Epidermal melanocyte (primary cell): ENCODE data around the gene ZC2HC1C.

ENCODE experiments used
- DNase-seq: peaks from one replicate; pipeline ENCODE4 v3.0.0; 2011; ENCODE audit warnings: low spot score; ENCODE audit not compliant: insufficient read length

The ZC2HC1C gene, protein sequence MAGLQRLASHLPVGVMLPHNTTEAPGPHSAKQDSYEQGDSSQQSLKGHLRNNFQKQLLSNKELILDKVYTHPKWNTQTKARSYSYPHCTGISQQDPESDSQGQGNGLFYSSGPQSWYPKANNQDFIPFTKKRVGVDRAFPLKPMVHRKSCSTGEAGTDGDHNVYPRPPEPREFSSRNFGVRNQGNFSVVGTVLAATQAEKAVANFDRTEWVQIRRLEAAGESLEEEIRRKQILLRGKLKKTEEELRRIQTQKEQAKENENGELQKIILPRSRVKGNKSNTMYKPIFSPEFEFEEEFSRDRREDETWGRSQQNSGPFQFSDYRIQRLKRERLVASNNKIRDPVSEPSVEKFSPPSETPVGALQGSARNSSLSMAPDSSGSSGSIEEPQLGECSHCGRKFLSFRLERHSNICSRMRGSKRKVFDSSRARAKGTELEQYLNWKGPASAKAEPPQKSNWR

DNA sequence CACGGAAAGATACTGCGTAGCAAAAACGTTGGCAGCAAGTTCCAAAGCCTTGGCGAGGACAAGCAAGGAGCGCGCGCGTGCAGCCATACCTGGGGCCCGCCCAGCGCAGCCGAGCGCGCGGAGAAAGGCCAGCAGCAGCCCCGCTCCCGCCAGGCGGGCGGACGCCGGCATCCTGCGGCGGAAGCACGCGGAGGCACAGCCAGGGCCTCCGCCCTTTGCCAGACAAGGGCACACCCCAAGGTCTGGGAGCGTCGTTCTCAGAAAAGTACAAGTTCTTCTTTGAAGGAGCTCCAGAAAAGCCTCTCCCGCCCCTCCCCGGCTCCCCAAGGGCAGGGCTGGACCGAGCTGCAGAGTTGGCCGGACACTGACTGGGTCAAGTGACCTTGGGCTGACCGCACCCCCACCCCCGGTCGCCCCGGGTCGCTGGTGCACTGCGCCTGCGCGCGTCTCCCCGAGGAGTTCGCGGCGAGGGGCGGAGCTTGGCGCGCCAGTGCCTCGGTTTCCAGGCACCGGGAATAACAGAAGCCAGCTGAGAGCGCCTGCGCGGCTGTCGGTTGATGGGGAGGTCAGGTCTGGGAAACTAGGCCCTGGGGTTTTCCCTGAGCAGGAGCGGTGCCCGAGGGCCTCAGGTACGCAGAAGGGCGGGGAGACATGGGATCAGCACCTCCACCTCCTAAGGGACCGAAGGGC lies at the start of gene ZC2HC1C:
Gene ZC2HC1C (plus strand): TSS at position 521 of the 690 bp plus-strand sequence. CDS start 933 bp downstream, outside the sequence.
- DNase-seq, result peak; percentile 83

DNA sequence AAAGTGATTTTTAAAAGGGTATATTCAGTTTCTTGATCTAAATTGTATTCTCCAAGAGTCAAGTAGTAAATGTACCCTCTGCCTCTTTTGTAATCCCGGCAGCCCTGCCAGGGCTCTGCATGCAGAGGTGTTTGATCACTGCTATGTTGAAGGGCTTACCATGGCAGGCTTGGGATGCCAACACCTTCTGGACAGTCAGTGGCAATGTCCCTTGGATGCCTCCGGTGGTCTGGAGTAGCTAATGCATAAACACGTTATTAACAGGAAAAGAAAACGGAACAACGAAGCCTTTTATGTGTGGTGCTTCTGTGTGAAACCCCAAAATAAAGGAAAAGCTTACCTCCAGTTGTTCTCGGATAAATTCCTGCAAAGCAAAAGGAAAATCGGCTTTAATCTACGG lies 46.8 kb upstream of the ZC2HC1C start:
- no peak for DNase-seq

DNA sequence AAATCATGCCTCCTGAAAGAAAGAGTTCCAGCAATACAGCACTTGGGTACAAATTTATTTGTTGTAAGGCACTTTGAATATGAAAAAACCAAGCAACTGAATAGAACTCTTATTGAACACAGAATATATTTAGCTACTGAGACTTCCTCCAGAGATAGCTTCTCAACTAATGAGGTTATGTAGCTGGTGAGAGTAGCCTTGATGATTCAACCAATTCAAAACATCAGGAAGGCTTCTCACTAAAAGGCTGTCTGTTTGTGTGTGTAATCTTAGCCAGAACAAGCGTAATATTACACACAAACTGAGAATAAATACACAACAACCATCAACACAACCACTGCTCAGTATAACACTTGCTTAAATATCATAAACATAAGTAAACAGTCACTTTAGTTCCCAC lies 46.3 kb upstream of the ZC2HC1C start:
- no peak for DNase-seq

DNA sequence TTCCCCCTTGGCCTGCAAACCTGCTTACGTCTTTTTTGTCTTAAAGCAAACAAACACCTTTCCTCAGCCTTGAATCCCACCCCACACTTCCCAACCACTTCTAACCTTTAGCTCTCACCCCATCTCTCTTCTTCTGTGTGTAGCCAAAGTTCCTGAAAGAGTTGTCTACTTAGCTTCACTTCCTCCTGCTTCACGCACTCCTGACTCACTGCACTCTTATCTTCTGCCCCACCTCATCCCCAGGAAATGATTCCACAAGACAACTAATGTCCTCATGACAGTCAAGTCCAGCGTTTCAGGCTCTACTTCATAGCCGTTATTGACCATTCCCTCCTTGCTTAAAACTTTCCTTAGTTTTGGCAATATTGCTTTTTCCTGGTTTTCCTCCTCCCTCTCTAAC lies 44.4 kb upstream of the ZC2HC1C start:
- DNase-seq, result no peak

DNA sequence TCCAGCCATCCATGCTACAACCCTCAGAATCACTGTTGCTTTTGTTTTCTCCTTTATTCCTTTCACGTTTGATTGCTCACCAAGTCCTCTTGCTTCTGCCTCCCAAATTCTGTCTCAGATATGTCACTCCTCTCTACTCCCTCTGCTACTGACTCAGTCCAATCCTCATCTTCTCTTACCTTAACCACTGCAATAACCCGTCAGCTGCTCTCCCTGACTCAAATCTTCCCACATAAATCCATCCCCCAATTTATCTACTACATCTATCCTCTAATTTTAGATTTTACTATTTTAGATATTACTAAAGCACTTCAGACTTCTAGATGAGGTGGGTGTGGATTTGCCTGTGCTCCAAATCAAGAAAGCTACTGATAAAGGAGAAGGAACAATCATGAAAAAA lies 43.6 kb upstream of the ZC2HC1C start:
- no peak for DNase-seq

DNA sequence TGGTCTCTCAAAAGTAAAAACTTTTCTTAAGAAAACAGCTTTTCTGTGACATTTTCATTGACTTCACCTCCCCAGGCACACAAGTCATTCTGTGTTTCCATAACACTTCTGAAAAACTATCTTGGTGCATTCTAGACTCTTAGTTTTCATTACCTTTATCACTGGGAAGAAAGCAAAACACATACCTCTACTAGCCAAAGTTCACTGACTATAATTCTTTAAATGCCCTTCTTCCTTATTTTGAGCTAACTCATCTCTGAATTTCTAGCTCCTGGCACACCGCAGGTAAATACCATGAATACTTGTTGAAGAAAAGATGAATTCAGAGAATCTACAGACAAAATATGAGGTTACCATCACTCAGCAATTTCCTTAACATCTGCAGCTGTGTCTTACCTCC lies 39.3 kb upstream of the ZC2HC1C start:
- DNase-seq, result no peak

DNA sequence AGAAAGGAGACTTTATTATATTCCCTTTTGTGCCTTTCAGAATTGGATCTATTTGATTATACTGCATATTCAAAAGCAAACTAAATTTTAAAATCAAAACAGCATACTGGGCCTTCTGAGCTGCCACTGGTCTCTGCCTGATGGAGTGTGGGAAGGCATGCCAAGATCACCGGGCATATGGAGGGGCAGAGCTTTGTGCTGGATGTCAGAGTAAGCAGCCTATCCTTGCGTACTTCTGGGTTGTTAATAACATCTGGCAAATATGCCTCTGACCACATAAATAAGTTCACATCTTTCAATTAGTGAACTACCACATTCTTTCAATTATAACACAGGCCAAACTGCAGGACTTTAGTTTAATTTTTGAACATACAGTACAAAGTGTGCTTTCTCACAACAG lies 36.5 kb upstream of the ZC2HC1C start:
- DNase-seq, result no peak

DNA sequence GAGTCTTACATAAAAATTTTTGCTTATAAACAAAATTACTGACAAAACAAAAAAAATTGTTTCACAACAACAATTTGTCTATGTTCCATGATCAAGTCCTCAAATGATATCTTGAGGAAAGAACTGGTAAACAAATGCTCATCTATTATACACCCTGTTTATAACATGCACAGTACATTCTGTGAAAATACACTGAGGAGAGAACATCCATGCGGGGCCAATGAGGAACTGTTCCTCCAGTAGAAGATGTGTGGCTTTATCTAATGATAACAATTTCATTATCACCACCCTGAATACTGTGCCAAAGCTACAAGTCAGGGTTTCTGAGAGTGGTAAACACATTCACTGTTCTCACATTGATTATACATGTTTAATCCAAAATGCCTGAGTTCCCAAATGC lies 28.9 kb upstream of the ZC2HC1C start:
- DNase-seq, result no peak

DNA sequence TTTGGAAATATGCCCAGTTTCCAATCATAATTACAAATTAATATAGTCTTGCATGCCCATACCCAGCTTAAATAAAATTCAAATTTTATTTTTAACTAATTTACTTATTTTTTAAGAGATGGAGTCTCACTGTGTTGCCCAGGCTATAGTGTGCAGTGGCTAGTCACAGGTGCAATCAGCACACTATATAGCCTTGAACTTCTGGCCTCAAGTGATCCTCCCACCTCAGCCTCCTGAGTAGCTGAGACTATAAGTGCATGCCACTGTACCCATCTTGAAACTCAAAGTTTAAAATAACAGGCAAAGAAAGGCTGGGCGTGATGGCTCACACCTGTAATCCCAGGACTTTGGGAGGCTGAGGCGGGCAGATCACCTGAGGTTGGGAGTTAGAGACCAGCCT lies 28.5 kb upstream of the ZC2HC1C start:
- no peak for DNase-seq

DNA sequence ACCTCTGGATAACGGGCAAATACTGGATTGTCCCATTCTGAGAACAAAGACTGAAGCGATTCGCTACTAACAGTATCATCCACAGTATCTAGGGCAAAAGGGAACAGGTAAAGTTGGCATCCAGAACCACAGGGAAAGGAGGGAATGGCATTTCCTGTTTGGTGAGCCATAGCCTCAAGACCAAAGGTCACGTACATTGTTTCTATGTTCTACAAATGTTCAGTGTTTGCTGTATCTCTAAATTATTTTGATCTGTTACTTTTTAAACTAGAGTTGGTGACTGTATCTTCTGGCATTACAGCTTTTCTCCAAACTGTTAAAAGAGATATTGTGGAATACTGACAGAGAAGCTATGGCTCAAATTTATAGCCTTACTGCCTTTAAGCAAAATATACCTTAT lies 27.8 kb upstream of the ZC2HC1C start:
- no peak for DNase-seq

DNA sequence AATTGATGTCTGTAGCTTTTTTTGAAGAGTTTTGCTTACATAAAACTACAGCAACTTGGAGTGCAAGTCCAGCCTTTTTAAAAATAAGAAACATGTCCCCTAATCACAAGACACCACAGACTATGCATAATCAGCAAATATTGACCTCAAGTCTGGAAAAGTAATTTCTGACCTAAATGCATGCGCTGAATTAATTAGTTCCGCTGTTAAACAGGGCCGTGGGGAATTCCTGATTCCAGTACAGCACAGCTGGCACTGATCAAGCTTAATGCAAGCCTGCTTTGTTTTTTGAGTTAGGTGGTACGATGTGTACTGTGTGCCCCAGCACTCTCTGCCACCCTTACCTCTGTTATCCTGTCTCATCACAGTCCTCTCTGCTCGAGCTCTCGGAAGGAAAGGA lies 27.4 kb upstream of the ZC2HC1C start:
- peak; percentile 57 for DNase-seq

DNA sequence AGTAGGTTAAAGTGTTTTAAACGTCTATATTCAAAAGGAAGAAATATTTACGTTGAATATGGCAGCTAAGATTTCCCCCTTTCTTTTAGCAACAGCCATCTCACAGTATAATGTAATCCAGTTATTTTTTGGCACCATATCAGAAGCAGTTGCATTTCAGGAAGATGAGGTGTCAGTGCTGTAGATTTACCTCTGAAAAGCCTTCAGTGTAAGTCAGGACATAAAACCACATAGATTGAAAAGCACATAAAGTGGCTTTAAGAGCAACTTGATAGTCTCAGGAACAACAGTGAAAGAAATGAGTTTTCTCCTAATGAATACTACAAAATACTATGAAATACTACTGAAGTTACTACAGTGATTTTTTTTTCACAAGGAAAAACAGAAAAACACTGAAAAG lies 25.1 kb upstream of the ZC2HC1C start:
- no peak for DNase-seq

DNA sequence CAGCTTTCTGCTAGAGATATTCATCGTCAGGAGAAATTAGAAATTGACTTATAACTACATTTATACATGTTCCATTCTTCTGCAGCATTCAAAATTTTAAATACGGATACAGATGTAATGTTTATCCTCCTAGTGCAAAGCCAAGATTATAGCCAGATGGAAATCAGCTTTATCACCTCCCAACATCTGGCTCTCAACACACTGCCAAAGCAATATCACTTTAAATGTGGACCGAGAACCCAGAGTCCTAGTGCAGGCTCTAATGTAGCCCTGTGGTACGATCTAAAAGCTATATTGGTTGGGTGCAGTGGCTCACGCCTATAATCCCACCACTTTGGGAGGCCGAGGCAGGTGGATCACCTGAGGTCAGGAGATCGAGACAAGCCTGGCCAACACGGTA lies 24.7 kb upstream of the ZC2HC1C start:
- DNase-seq, result no peak

DNA sequence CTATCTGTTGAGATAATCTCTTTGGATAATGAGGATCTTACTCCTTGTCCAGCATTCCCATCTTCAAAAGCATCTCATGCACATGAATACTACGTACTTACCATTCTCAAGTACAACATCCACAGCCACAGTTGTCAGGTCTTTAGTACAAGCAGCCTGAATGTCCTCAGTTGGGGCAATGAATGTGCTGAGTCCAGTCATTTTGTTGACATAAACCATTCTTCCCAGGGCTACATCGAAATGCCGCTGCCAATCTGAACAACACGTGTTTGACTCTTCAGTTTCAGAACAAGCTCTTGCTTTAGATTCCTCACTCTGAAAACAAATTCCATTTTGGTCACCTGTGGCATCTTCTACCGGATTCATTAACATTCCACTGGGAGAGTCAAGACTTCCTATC lies 23.2 kb upstream of the ZC2HC1C start:
- DNase-seq, result no peak

DNA sequence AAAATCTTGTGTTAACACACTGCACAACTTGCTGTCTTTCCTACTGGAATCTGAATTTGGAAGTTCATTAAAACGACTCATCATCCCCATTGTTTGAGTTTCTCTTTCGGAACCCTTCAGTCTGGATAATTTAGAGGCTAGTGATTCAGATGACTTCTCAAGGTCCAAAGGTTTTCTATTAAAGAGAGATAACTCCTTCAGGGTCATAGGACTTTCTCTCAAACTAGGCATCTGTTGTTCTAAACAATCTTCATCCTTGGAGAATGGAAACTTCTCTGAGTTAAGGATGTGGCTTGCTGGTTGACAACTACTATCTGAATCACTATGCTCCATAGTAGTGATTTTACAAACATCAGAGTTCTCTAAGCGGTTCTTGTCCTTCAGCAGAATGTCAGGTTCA lies 22.5 kb upstream of the ZC2HC1C start:
- DNase-seq, result no peak

DNA sequence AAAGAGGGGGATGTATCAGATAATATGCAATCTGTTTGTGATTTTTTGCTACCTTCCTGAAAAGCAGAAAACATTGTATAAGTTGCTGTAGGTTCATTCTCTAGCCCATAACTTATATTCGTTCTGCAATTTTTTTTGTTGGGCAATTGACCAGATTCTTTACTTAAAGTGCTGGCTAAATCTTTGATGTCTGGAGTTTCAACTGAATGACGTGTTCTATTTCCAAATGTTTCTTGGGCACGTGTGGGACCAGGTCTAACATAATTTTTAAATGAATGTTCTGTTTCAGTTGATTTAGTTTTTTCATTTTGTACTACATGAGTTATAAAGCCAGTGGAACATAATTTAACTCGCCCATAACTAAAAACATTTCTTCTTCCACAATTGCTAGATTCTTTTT lies 21.9 kb upstream of the ZC2HC1C start:
- DNase-seq, result no peak

DNA sequence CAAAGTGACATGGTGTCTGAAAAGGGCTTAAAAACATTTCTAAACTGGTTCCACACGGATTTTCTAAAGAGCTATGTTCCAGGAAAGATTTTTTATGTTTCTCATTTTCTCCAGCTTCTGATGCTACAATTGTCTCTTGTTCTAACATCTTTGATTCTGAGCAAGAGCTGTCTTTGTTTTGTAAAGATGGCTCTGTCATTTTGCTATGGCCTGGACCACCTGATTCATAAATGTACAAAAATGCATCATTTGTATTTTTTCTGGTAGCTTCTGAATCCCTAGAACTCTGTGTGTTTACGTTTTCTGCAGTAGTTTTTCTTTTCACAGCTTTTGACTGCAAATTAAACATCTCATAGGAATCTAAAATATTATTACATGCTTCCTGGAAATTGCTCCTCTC lies 21.3 kb upstream of the ZC2HC1C start:
- no peak for DNase-seq

DNA sequence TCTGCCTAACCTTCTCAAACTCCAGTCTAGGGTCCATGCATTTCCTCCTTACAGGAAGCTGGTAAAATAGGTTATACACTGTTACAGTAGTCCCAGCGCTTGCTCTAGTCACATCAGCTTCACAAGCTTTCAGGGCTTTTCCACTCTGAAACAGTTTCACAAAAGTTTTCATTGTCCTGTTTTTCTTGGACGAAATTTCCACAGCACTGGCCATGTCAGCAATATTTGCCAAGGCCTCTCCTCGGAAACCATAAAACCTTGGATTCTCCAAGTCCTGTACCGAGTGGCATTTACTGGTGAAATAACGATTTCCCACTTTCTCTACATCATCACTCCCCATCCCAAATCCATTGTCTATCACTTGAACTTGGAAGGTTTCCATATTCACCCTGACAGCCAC lies 20.3 kb upstream of the ZC2HC1C start:
- no peak for DNase-seq

DNA sequence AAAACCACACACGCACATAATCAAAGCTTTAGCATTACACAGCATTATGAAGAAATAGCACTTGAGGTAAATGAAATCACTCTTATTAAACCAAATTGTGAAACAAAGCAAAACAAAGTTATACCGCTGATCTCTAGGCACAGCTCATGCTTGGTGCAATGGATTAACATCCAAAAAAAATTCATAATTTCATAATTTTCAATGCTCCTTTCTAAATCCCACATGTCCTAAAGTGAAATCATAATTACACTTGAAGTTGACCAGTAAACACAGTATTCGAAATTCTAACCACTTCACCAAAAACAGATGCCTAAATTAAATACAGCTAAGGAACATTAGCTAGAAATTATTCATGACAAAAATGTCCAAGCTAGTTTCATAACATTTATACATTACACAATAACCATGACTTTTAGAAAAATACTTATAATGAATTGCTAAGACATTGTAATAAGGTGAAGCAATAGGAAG lies 19.7 kb upstream of the ZC2HC1C start:
- no peak for DNase-seq

DNA sequence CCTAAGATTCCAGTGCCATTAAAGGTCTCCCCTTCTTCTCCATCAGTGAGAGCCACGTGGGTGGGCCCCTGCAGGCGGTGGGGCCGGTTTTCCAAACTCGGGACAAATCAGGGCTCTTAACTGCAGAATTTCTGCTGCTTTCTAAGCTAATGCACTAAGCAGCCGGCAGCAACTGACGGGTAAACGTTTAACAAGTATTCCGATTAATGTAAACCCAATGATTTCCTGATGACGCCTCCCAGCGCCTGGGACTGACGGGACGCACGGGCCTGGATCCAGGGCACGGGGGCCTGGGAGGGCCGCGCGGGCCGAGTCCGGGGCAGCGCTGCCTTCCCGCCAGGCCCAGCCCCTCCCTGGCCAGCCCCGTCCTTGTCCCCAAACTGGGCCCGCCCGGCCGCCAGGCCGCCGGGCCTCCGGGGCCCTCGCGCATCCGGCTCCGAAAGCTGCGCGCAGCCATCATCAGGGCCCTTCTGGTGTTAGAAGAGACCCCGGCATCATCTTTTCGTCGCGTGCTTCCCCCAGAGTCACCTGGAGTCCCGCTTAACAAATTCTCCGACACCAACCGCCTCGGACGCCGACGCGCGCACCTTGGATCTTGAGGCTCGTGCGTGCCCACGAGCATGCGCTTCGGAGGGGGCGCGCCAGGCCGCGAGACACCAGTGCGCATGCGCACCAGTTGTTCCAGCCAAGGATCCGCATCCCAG lies 18.4 kb upstream of the ZC2HC1C start, which contains the start of gene MLH3:
Gene MLH3 (minus strand): TSS at position 616 of the 704 bp plus-strand sequence. CDS start 1,812 bp downstream, outside the sequence.
- DNase-seq, result peak; percentile 43

DNA sequence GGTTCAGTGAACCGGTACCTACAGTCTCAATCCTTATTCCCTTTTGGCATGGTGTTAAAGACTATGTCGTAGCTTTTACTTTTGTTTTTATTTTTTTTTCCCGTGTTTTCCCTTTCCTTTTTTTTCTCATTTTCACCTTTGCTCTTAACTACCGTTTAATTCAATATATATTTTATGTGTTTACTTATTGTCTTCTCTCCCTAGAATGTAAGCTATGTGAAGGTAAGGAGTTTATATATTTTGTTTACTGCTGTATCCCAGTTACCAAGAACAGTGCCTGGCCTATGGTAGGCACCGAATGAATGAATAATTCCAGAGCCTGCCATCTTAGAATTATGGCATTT lies 17.9 kb upstream of the ZC2HC1C start:
- no peak for DNase-seq
